Endothelial cell (in vitro differentiated cells): ENCODE results near the gene GALNT7. TPM values are rescaled to one million over a fixed set of nuclear protein-coding genes. Genes with fewer than 3 reads are reported as not detected.

Experiments used
- DNase-seq: peaks from one replicate; pipeline ENCODE4 v3.0.0; 2021; ENCODE audit warnings: low spot score
- H3K27ac Mint-ChIP-seq: one replicate; pipeline ENCODE4 v1.8.0; 2021; ENCODE audit warnings: mixed read lengths, inconsistent platforms; ENCODE audit not compliant: unreplicated experiment
- H3K27me3 Mint-ChIP-seq: one replicate; pipeline ENCODE4 v1.8.0; 2021; ENCODE audit warnings: mild to moderate bottlenecking, moderate library complexity, mixed read lengths, inconsistent platforms; ENCODE audit not compliant: unreplicated experiment
- H3K36me3 Mint-ChIP-seq: one replicate; pipeline ENCODE4 v1.8.0; 2021; ENCODE audit warnings: mild to moderate bottlenecking, low read depth, mixed read lengths, inconsistent platforms; ENCODE audit not compliant: unreplicated experiment
- H3K4me1 Mint-ChIP-seq: one replicate; pipeline ENCODE4 v1.8.0; 2021; ENCODE audit warnings: mild to moderate bottlenecking, mixed read lengths, inconsistent platforms; ENCODE audit not compliant: unreplicated experiment
- H3K4me3 Mint-ChIP-seq: one replicate; pipeline ENCODE4 v1.8.0; 2021; ENCODE audit warnings: mild to moderate bottlenecking, mixed read lengths, inconsistent platforms; ENCODE audit not compliant: unreplicated experiment
- H3K9me3 Mint-ChIP-seq: one replicate; pipeline ENCODE4 v1.8.0; 2021; ENCODE audit warnings: mixed read lengths, inconsistent platforms; ENCODE audit not compliant: unreplicated experiment
- total RNA-seq: library from RNA; stranded (reverse); fragmentation: NEBNext Ultra II Directional; extraction: Animal tissue kit (Norgen Biotek cat#: 25700); gene quantifications from one replicate; pipeline ENCODE4 v1.2.1, GENCODE V29; 2021; ENCODE audit not compliant: unreplicated experiment
- TF ChIP-seq, protein P1 (sequence below): fragments of 200-600 bp; sonication (generic); IDR thresholded peaks from one replicate; pipeline ENCODE4 v1.5.0; 2021; ENCODE audit warnings: antibody characterized with exemption; ENCODE audit not compliant: unreplicated experiment

The GALNT7 gene
- total RNA-seq, 1 donor from 2014 or later, result 80.9 TPM

DNA sequence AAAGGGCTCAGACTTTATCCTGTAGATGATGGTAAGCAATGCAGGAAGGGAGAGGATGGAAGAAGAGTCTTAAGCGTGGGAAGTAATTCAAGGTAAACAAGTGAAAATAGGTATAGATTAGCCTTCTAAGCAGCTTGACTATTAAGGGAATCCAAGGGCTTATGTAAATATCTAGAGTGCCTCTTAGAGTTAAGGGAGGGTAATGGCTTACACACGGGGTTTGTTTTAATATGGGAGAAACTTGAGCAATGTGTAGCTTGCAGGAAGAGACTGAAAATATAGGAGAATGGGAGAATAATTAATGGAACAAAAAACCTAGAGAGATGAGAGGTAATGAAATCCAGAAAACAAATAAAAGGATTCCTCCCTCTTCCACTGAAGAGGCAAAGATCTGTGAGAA, 189.3 kb downstream of the GALNT7 start:
- TF ChIP-seq, protein P1, sequence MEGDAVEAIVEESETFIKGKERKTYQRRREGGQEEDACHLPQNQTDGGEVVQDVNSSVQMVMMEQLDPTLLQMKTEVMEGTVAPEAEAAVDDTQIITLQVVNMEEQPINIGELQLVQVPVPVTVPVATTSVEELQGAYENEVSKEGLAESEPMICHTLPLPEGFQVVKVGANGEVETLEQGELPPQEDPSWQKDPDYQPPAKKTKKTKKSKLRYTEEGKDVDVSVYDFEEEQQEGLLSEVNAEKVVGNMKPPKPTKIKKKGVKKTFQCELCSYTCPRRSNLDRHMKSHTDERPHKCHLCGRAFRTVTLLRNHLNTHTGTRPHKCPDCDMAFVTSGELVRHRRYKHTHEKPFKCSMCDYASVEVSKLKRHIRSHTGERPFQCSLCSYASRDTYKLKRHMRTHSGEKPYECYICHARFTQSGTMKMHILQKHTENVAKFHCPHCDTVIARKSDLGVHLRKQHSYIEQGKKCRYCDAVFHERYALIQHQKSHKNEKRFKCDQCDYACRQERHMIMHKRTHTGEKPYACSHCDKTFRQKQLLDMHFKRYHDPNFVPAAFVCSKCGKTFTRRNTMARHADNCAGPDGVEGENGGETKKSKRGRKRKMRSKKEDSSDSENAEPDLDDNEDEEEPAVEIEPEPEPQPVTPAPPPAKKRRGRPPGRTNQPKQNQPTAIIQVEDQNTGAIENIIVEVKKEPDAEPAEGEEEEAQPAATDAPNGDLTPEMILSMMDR, result no peak
- no peak for DNase-seq

DNA sequence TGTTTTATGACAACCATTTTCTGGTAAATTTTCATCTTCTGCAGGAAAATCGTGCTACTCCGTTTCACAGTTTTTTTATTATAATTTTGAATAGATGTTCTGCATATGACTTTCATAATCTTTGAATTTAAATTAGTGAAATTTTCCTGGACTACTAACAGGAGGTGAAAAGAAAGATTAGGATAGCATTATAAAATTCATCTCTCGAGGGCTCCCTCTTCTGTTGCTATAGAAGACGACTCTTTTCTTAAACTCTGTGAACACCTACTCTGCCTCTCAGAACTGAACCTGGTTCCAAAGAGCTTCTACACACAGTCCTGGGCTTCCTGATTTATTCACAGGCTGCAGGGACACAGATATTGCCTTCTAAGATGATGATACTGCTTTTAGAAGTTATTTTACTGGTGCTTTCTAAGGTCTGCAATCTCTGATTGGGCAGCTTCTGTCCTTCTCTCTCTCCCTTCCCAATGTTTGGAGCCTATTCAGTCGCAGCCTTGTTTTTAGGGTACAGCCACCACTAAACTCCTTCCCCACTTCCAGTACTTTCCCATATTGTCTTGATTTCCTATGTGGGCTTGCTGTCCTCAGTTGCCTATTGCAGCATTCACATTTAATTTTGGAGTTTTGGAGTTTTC, 192.1 kb downstream of the GALNT7 start:
- TF ChIP-seq, protein P1, result no peak
- Mint-ChIP-seq H3K4me3 (no peak overlapping the region), H3K36me3 (peaks cover 6% of the 10 kb centered on the region), H3K27me3 (peaks cover 1% of the 10 kb centered on the region), H3K27ac (no peak overlapping the region), H3K4me1 (peaks cover 7% of the 10 kb centered on the region), H3K9me3 (no peaks in the 10 kb centered on the region)
- no peak for DNase-seq

More for the DNA sequence above, 189.3 kb downstream of the GALNT7 start:
- Mint-ChIP-seq H3K36me3 (peaks cover 6% of the 10 kb centered on the region), H3K27me3 (no peaks in the 10 kb centered on the region), H3K9me3 (no peaks in the 10 kb centered on the region), H3K4me3 (no peak overlapping the region), H3K4me1 (no peaks in the 10 kb centered on the region), H3K27ac (no peak overlapping the region)

GRCh38 chr4:173362666-173363065, 194.1 kb downstream of the GALNT7 start:
- peaks cover 16% of the 10 kb centered on the region for H3K4me1 Mint-ChIP-seq
- H3K27ac Mint-ChIP-seq, result no peak overlapping the region
- H3K4me3 Mint-ChIP-seq, result no peak overlapping the region
- DNase-seq, result no peak
- peaks cover 1% of the 10 kb centered on the region for H3K27me3 Mint-ChIP-seq
- no peaks in the 10 kb centered on the region for H3K9me3 Mint-ChIP-seq
- TF ChIP-seq, protein P1, result no peak
- H3K36me3 Mint-ChIP-seq, result peaks cover 6% of the 10 kb centered on the region

DNA sequence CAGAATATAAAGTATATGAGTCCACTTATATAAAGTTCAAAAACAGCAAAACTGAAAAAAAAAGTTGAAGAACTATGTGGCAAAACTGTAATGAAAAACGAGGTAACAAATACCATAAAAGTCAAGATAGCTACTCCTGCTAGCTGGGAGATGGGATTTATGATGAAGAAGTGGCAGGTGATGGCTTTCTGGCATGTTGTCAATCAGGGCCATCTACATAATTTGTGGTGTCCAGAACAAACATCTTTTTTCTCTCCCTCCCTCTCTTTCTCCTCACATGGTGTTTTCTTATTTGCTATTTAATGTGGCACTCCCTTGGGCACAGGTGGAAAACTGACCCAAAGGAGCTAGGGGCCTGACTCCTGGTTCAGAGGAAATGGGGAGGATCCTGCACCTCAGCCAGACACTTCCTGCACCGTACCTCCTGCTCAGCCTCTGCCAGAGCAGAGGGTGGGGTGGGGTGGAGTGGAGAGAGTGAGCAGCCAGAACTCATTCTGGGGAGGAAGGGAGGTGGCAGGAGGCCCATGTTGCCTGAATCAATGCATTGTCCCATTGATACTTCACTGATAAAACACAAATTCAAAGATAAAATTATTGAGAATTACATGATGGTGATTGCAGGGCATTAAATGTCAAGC, 196.9 kb downstream of the GALNT7 start:
- H3K27ac Mint-ChIP-seq, result no peak overlapping the region
- peaks cover 11% of the 10 kb centered on the region for H3K27me3 Mint-ChIP-seq
- no peaks in the 10 kb centered on the region for H3K9me3 Mint-ChIP-seq
- TF ChIP-seq, protein P1, result no peak
- no peaks in the 10 kb centered on the region for H3K36me3 Mint-ChIP-seq
- H3K4me1 Mint-ChIP-seq, result peaks cover 25% of the 10 kb centered on the region
- no peak for DNase-seq
- H3K4me3 Mint-ChIP-seq, result no peak overlapping the region

- DNase-seq, result no peak
- Mint-ChIP-seq H3K4me3 (no peak overlapping the region), H3K27ac (no peak overlapping the region), H3K4me1 (peaks cover 27% of the 10 kb centered on the region), H3K36me3 (no peaks in the 10 kb centered on the region), H3K9me3 (no peaks in the 10 kb centered on the region), H3K27me3 (peaks cover 14% of the 10 kb centered on the region)
- TF ChIP-seq, protein P1, result no peak
Observed at GRCh38 chr4:173367285-173367684, 198.7 kb downstream of the GALNT7 start.
